Iris pigment epithelial cell (primary cell): ENCODE data around the gene RHOT2.

Experiments
- DNase-seq: peaks from one replicate; pipeline ENCODE4 v3.0.0-alpha.2; 2011; ENCODE audit warnings: low read depth

The RHOT2 gene

GRCh38 chr16:632486-633335 lies 35.2 kb upstream of the RHOT2 start:
- DNase-seq: no peak

GRCh38 chr16:633336-634050 lies 34.4 kb upstream of the RHOT2 start:
- no peak for DNase-seq

- DNase-seq: no peak
Measured at GRCh38 chr16:634051-634670, 33.8 kb upstream of the RHOT2 start.

GRCh38 chr16:634996-635395 lies 32.9 kb upstream of the RHOT2 start:
- no peak for DNase-seq

- no peak for DNase-seq
Measured at GRCh38 chr16:635573-636205, 32.2 kb upstream of the RHOT2 start.

GRCh38 chr16:636206-637080 lies 31.5 kb upstream of the RHOT2 start, which contains the start of gene METTL26:
Gene METTL26 (minus strand): TSS chr16:636305. CDS start chr16:636290, 15 bp downstream.
- DNase-seq: peak; percentile 94

- peak; percentile 82 for DNase-seq
Measured at GRCh38 chr16:637081-638018, 30.6 kb upstream of the RHOT2 start.

- no peak for DNase-seq
Measured at GRCh38 chr16:638034-638543, 29.8 kb upstream of the RHOT2 start.

GRCh38 chr16:638836-639235 lies 29.1 kb upstream of the RHOT2 start:
- no peak for DNase-seq

GRCh38 chr16:640614-641013 lies 27.3 kb upstream of the RHOT2 start:
- no peak for DNase-seq

- peak; percentile 59 for DNase-seq
Measured at GRCh38 chr16:641326-642188, 26.4 kb upstream of the RHOT2 start, which contains the start of gene MCRIP2. Gene MCRIP2 (plus strand): TSS chr16:641828. CDS start chr16:641992, 164 bp downstream.

GRCh38 chr16:642189-643049 lies 25.5 kb upstream of the RHOT2 start:
- peak; percentile 33 for DNase-seq

GRCh38 chr16:643050-643368 lies 24.9 kb upstream of the RHOT2 start:
- DNase-seq: no peak

- no peak for DNase-seq
Measured at GRCh38 chr16:644556-644955, 23.4 kb upstream of the RHOT2 start.

GRCh38 chr16:645852-646678 lies 21.9 kb upstream of the RHOT2 start:
- no peak for DNase-seq

GRCh38 chr16:646679-647172 lies 21.2 kb upstream of the RHOT2 start:
- no peak for DNase-seq
